ENCODE data around the gene ITPA.
A peak's percentile ranks its signal among the peaks of the same experiment; 100 is the strongest.

The ITPA gene

DNA sequence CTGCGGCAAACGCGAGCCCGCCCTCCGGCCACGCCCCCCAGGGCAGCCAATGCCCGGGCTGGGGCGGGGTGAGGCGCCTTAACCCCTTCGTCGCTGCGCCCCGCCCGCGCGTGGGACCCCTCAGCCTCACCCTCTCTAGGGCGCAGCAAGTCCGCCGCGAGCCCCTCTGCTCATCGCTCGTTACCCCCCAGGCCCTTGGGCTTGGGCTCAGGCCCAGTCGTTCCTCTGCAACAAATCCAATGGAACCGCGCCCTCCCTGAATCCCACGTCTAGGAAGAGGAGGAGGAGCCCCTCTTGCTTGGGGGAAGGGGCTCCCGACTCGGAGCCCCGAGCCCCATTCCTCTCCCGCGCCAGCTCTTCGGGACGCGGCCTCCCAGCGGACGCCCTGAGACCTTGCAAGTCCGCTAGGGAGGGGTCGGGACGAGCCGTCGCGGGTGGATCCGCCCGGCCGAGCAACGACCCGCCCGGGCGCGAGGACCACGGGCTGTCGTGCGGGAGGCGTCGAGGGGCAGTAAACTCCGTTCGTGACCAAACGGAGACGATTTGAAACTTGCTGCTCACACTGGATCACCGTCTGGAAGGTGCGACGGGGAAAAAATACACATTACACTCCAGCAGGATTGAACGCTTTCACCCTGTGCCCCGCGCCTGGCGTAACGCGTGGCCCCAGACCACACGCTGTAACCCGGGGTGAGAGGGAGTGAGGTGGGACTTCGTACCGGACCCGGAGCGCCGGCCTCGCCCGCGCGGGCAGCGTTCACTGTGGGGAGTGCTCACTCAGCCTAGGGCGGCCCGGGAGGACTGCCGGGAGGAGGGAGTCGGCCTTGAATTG lies 35.5 kb upstream of the ITPA start:
- Histone ChIP-seq H3K36me3 (ENCODE audit: control insufficient read depth in 4 of 4, insufficient read depth in 4 of 4, low read length in 3 of 4) (no peaks in the 10 kb centered on the region), H3K27me3 (replicated peaks in 2 of 5; ENCODE audit: control insufficient read depth in 4 of 5, insufficient read depth in 5 of 5, low read length in 4 of 5) (peaks cover 8 to 33% (median 24%) of the 10 kb centered on the region in 5 experiments), H3K9me3 (ENCODE audit: control extremely low read depth in 1 of 5, control insufficient read depth in 4 of 5, insufficient read depth in 2 of 5, low read depth in 1 of 5, low read length in 4 of 5) (no peaks in the 10 kb centered on the region), H3K4me1 (ENCODE audit: control extremely low read depth in 1 of 4, control insufficient read depth in 4 of 4, insufficient read depth in 4 of 4, low read length in 3 of 4) (peaks cover 0 to 20% (median 17%) of the 10 kb centered on the region in 4 experiments), H3K4me3 (ENCODE audit: control insufficient read depth in 1 of 7, extremely low read depth in 1 of 7, insufficient read depth in 4 of 7, low read depth in 2 of 7, low read length in 6 of 7) (peak overlapping the region; percentile 13 to 87 (median 75)), H3K27ac (ENCODE audit: insufficient read depth in 1 of 2, low read depth in 1 of 2, low read length in 2 of 2, poor library complexity in 1 of 2, severe bottlenecking in 2 of 2) (no peak overlapping the region)
- POLR2A ChIA-PET, result no interaction called here
- peak; percentile 44 to 87 (median 78) for DNase-seq
- 2% methylated on average over 81 of the region's 84 CpGs for WGBS (ENCODE audit: insufficient coverage)
- CTCF ChIA-PET, result no interaction called here

DNA sequence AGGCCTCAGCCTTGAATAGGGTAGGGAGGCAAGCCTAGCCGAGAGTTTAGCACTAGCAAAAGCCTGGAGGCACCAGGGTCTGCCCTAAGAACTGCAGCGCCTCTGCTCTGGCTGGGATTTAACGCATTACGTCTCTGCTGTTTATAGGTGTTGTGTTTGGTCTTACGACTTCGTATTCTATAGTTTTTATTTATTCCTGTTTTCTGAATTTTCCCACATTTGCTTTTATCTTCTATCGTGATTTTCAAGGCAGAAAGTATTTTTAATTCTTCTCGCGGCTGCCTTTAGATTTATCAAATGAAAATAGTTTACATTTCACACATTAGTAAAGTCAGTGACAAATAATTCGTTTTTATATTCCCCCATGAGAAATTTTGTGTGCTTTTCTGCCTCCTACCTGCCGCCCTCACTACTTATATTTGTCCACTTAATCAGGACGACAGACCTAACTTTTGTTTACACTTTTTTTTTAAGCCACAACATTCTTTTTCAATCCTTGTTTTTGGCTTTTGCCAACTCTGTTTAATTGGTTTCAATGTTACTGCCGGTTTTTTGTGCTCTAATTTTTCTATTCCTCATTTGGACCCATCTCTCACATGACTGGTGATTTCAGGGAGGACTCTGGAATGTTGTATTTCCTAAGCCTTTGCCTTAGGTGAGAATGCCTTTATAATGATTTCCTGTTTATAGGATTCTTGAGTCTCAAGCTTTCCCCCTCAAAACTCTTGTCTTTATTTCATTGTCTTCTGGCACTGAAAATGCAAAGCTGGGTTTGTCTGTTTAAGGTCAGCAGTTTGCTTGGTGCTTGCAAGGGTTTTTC lies 34.6 kb upstream of the ITPA start:
- H3K36me3 ChIP-seq (ENCODE audit: control insufficient read depth in 4 of 4, insufficient read depth in 4 of 4, low read length in 3 of 4), result no peaks in the 10 kb centered on the region
- ChIA-PET POLR2A (no interaction called here), CTCF (interaction anchor here (1.4 kb wide), 1 partner anchor 9 kb away, joined by 4 read pairs; no protein-coding TSS in a partner anchor)
- H3K27me3 ChIP-seq (replicated peaks in 2 of 5; ENCODE audit: control insufficient read depth in 4 of 5, insufficient read depth in 5 of 5, low read length in 4 of 5), result peaks cover 4 to 29% (median 22%) of the 10 kb centered on the region in 5 experiments
- no peaks in the 10 kb centered on the region for H3K9me3 ChIP-seq (ENCODE audit: control extremely low read depth in 1 of 5, control insufficient read depth in 4 of 5, insufficient read depth in 2 of 5, low read depth in 1 of 5, low read length in 4 of 5)
- peaks cover 0 to 20% (median 17%) of the 10 kb centered on the region in 4 experiments for H3K4me1 ChIP-seq (ENCODE audit: control extremely low read depth in 1 of 4, control insufficient read depth in 4 of 4, insufficient read depth in 4 of 4, low read length in 3 of 4)
- H3K27ac ChIP-seq (ENCODE audit: insufficient read depth in 1 of 2, low read depth in 1 of 2, low read length in 2 of 2, poor library complexity in 1 of 2, severe bottlenecking in 2 of 2), result no peak overlapping the region
- H3K4me3 ChIP-seq (ENCODE audit: control insufficient read depth in 1 of 7, extremely low read depth in 1 of 7, insufficient read depth in 4 of 7, low read depth in 2 of 7, low read length in 6 of 7), result peak overlapping the region in 4 of 7 experiments; percentile 75 to 87 (median 79)
- DNase-seq, result peak in 2 of 3 donors; percentile 35 to 45
- WGBS (ENCODE audit: insufficient coverage), result 17% methylated on average over 3 of the region's 13 CpGs

DNA sequence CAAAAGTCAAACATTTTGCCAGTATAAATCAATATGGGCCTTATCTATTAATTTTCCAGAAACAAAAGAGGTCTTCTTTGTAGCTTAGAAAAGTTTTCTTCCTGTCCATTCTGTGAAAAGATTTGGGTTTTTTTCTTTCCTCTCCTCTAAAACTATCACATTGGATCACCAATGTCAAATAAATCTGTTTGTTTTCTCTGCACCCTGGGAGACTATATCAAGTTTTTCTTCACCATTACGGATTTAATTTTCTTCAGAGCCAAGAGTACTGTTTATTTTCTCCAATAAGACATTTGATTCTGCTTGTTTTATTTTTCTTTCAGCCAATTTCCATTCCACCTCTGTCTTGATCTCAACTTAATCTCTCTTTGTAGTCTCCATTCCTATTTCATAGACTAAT lies 34.0 kb upstream of the ITPA start:
- ChIA-PET CTCF (interaction anchor here (1.4 kb wide), 1 partner anchor 10 kb away, joined by 4 read pairs; no protein-coding TSS in a partner anchor), POLR2A (no interaction called here)
- peaks cover 0 to 20% (median 17%) of the 10 kb centered on the region in 4 experiments for H3K4me1 ChIP-seq (ENCODE audit: control extremely low read depth in 1 of 4, control insufficient read depth in 4 of 4, insufficient read depth in 4 of 4, low read length in 3 of 4)
- DNase-seq, result no peak
- H3K4me3 ChIP-seq (ENCODE audit: control insufficient read depth in 1 of 7, extremely low read depth in 1 of 7, insufficient read depth in 4 of 7, low read depth in 2 of 7, low read length in 6 of 7), result no peak overlapping the region
- H3K36me3 ChIP-seq (ENCODE audit: control insufficient read depth in 4 of 4, insufficient read depth in 4 of 4, low read length in 3 of 4), result no peaks in the 10 kb centered on the region
- no peak overlapping the region for H3K27ac ChIP-seq (ENCODE audit: insufficient read depth in 1 of 2, low read depth in 1 of 2, low read length in 2 of 2, poor library complexity in 1 of 2, severe bottlenecking in 2 of 2)
- H3K9me3 ChIP-seq (ENCODE audit: control extremely low read depth in 1 of 5, control insufficient read depth in 4 of 5, insufficient read depth in 2 of 5, low read depth in 1 of 5, low read length in 4 of 5), result no peaks in the 10 kb centered on the region
- 80% methylated on average over 1 of the region's 1 CpG for WGBS (ENCODE audit: insufficient coverage)
- peaks cover 4 to 29% (median 22%) of the 10 kb centered on the region in 5 experiments for H3K27me3 ChIP-seq (replicated peaks in 2 of 5; ENCODE audit: control insufficient read depth in 4 of 5, insufficient read depth in 5 of 5, low read length in 4 of 5)

DNA sequence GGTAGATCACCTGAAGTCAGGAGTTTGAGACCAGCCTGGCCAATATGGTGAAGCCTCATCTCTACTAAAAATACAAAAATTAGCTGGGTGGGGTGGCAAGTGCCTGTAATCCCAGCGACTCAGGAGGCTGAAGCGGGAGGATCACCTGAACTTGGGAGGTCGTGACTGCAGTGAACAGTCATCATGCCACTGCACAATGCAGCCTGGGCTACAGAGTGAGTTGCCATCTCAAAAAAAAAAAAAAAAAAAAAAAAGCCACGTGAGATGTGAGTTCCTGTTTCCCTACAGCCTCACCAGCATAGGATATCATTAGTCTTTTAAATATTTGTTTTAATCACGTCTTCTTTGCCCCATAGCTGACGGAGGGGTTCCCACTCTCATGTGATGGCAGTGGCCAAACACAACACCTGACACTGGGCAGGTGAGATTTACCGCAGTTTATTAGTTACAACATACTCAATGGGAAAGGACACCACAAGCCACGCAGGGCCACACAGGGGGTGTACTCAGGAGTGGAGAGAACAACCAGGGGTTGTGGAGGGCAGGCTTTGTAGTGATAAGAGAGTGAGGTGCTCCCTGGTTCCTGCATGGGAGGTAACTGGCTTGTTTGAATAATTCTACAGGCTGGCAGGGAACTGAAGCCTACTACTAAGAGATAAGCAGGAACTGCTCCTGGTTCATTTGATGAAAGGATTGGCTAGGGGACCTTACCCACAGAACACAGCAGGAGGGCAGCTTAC lies 31.4 kb upstream of the ITPA start:
- 73% methylated on average over 6 of the region's 8 CpGs for WGBS (ENCODE audit: insufficient coverage)
- DNase-seq, result peak in 1 of 3 donors; percentile 40
- no peaks in the 10 kb centered on the region for H3K36me3 ChIP-seq (ENCODE audit: control insufficient read depth in 4 of 4, insufficient read depth in 4 of 4, low read length in 3 of 4)
- H3K4me1 ChIP-seq (ENCODE audit: control extremely low read depth in 1 of 4, control insufficient read depth in 4 of 4, insufficient read depth in 4 of 4, low read length in 3 of 4), result peaks cover 0 to 16% (median 12%) of the 10 kb centered on the region in 4 experiments
- peaks cover 0 to 22% (median 20%) of the 10 kb centered on the region in 5 experiments for H3K27me3 ChIP-seq (replicated peaks in 2 of 5; ENCODE audit: control insufficient read depth in 4 of 5, insufficient read depth in 5 of 5, low read length in 4 of 5)
- no peaks in the 10 kb centered on the region for H3K9me3 ChIP-seq (ENCODE audit: control extremely low read depth in 1 of 5, control insufficient read depth in 4 of 5, insufficient read depth in 2 of 5, low read depth in 1 of 5, low read length in 4 of 5)
- H3K4me3 ChIP-seq (ENCODE audit: control insufficient read depth in 1 of 7, extremely low read depth in 1 of 7, insufficient read depth in 4 of 7, low read depth in 2 of 7, low read length in 6 of 7), result no peak overlapping the region
- POLR2A ChIA-PET, result no interaction called here
- CTCF ChIA-PET, result interaction anchor here (1.0 kb wide), 1 partner anchor 12 kb away, joined by 3 read pairs; no protein-coding TSS in a partner anchor
- H3K27ac ChIP-seq (ENCODE audit: insufficient read depth in 1 of 2, low read depth in 1 of 2, low read length in 2 of 2, poor library complexity in 1 of 2, severe bottlenecking in 2 of 2), result no peak overlapping the region

DNA sequence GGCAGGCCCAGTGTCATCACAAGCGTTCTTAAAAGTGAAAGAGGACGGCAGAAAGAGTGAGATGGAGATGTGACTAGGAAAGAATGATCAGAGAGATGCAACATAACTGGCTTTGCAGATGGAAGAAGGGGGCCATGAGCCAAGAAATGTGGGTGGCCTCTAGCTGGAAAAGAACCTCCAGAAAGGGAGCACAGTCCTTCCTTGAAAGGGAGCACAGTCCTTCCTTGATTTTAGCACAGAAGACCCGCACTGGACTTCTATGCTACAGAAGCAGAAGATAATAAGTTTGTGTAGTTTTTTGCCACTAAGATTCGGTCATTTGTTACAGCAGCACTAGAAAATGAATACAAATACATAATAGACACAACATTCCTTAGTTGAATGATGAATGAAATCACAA lies 29.0 kb upstream of the ITPA start:
- ChIA-PET CTCF (interaction anchor here (0.6 kb wide), 1 partner anchor 131 kb away, joined by 4 read pairs; no protein-coding TSS in a partner anchor), POLR2A (no interaction called here)

DNA sequence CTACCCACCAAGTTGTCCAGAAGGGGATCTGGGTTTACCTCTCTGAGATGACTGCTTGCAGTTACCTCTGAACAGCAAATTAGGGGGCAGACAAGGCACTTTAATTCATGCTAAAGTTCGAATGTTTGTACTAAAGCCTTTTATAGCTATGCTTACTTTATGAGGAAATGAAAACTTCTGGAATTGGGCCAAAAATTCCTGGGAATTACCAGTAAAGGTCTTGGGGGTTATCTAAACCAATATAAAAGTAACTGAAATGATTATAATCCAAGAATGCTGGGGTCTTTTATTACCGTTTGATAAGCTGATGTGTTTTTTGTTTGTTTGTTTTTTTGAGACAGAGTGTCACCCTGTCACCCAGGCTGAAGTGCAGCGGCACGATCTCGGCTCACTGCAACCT lies 28.0 kb upstream of the ITPA start:
- CTCF ChIA-PET, result no interaction called here
- Histone ChIP-seq H3K27ac (ENCODE audit: insufficient read depth in 1 of 2, low read depth in 1 of 2, low read length in 2 of 2, poor library complexity in 1 of 2, severe bottlenecking in 2 of 2) (no peak overlapping the region), H3K9me3 (ENCODE audit: control extremely low read depth in 1 of 5, control insufficient read depth in 4 of 5, insufficient read depth in 2 of 5, low read depth in 1 of 5, low read length in 4 of 5) (no peaks in the 10 kb centered on the region), H3K27me3 (replicated peaks in 2 of 5; ENCODE audit: control insufficient read depth in 4 of 5, insufficient read depth in 5 of 5, low read length in 4 of 5) (no peaks in the 10 kb centered on the region), H3K36me3 (ENCODE audit: control insufficient read depth in 4 of 4, insufficient read depth in 4 of 4, low read length in 3 of 4) (no peaks in the 10 kb centered on the region), H3K4me1 (ENCODE audit: control extremely low read depth in 1 of 4, control insufficient read depth in 4 of 4, insufficient read depth in 4 of 4, low read length in 3 of 4) (peaks cover 0 to 4% (median under 1%) of the 10 kb centered on the region in 4 experiments), H3K4me3 (ENCODE audit: control insufficient read depth in 1 of 7, extremely low read depth in 1 of 7, insufficient read depth in 4 of 7, low read depth in 2 of 7, low read length in 6 of 7) (no peak overlapping the region)
- POLR2A ChIA-PET, result interaction anchor here (0.5 kb wide), 1 partner anchor 26 kb away, joined by 3 read pairs; no protein-coding TSS in a partner anchor
- 90% methylated on average over 4 of the region's 5 CpGs for WGBS (ENCODE audit: insufficient coverage)
- DNase-seq, result no peak

More for the DNA sequence above, 29.0 kb upstream of the ITPA start:
- H3K36me3 ChIP-seq (ENCODE audit: control insufficient read depth in 4 of 4, insufficient read depth in 4 of 4, low read length in 3 of 4), result no peaks in the 10 kb centered on the region
- H3K27ac ChIP-seq (ENCODE audit: insufficient read depth in 1 of 2, low read depth in 1 of 2, low read length in 2 of 2, poor library complexity in 1 of 2, severe bottlenecking in 2 of 2), result no peak overlapping the region
- no peak for DNase-seq
- peaks cover 0 to 4% (median under 1%) of the 10 kb centered on the region in 4 experiments for H3K4me1 ChIP-seq (ENCODE audit: control extremely low read depth in 1 of 4, control insufficient read depth in 4 of 4, insufficient read depth in 4 of 4, low read length in 3 of 4)
- H3K4me3 ChIP-seq (ENCODE audit: control insufficient read depth in 1 of 7, extremely low read depth in 1 of 7, insufficient read depth in 4 of 7, low read depth in 2 of 7, low read length in 6 of 7), result no peak overlapping the region
- WGBS (ENCODE audit: insufficient coverage), result 100% methylated on average over 2 of the region's 4 CpGs
- no peaks in the 10 kb centered on the region for H3K9me3 ChIP-seq (ENCODE audit: control extremely low read depth in 1 of 5, control insufficient read depth in 4 of 5, insufficient read depth in 2 of 5, low read depth in 1 of 5, low read length in 4 of 5)
- H3K27me3 ChIP-seq (replicated peaks in 2 of 5; ENCODE audit: control insufficient read depth in 4 of 5, insufficient read depth in 5 of 5, low read length in 4 of 5), result peaks cover 0 to 6% (median 4%) of the 10 kb centered on the region in 5 experiments

All from common myeloid progenitor, CD34-positive (primary cell).